HCT116 (cell line): ENCODE results near the gene MAP2K1. TPM values are rescaled to one million over a fixed set of nuclear protein-coding genes. Genes with fewer than 3 reads are reported as not detected.

ENCODE experiments used
- ATAC-seq: fragments of 200-7000 bp; cut with Tn5 transposase; 2 replicates; pipeline ENCODE4 v1.9.1; 2020; ENCODE audit warnings: mild to moderate bottlenecking, moderate library complexity
- BruUV-seq: library from RNA; stranded (reverse); fragments of 400-500 nt; replicated peaks from 2 replicates; lab custom pipeline; 2021; lab: Mats Ljungman, UMichigan
- CTCF ChIA-PET: fragments of 300-600 bp; sonication (Branson Sonifier 250); formaldehyde crosslinking; loops from one replicate; lab custom pipeline; 2021; ENCODE audit warnings: antibody characterized with exemption; lab: Charles Lee
- POLR2A ChIA-PET: fragments of 300-600, 350-600 bp; sonication (Branson Sonifier 250); formaldehyde crosslinking; loops from one replicate; lab custom pipeline; 2021; ENCODE audit warnings: antibody characterized with exemption; lab: Charles Lee
- RAD21 ChIA-PET, 2 experiments: fragments of 300-600 bp; sonication (Branson Sonifier 250); formaldehyde crosslinking; loops; one replicate each; lab custom pipeline; 2023; ENCODE audit warnings: low total read pairs in 2 of 2; ENCODE audit not compliant: uncharacterized antibody in 2 of 2, unreplicated experiment in 2 of 2, low non-redundant PET in 1 of 2; lab: Charles Lee
- DNase-seq: peaks from one replicate; pipeline ENCODE4 v3.0.0-alpha.2; 2010; ENCODE audit warnings: low read depth, low spot score
- H2AFZ ChIP-seq: fragments of 200-600 bp; shearing (Covaris generic), sonication (generic); 2 replicates; pipeline ENCODE4 v1.6.1; 2017; ENCODE audit warnings: low read depth, mixed run types, mixed read lengths, antibody characterized with exemption, low read length; ENCODE audit not compliant: poor library complexity, severe bottlenecking
- H3K27ac ChIP-seq: 2 replicates; pipeline ENCODE4 v1.5.1; 2012; ENCODE audit warnings: low read depth, low read length
- H3K27me3 ChIP-seq: fragments of 200-600 bp; sonication (generic); 2 replicates; pipeline ENCODE4 v1.6.1; 2016; ENCODE audit warnings: mixed run types, low read length, mixed read lengths; ENCODE audit not compliant: insufficient read depth
- H3K36me3 ChIP-seq, 2 experiments: fragments of 200-500 bp in 1 of 2; fragments of 200-600 bp in 1 of 2; sonication (Bioruptor generic) in 1 of 2; sonication (generic) in 1 of 2; 2 replicates each; pipeline versions ENCODE4 v1.5.1 to v1.6.1; 2014 to 2016; ENCODE audit warnings: low read length in 2 of 2, inconsistent platforms in 1 of 2, mixed read lengths in 1 of 2, mixed run types in 1 of 2; ENCODE audit not compliant: insufficient read depth in 2 of 2, control insufficient read depth in 1 of 2
- H3K4me1 ChIP-seq, 2 experiments: fragments of 200-600 bp in 1 of 2; sonication (generic) in 1 of 2; 2 replicates each; pipeline versions ENCODE4 v1.5.1 to v1.6.1; 2012 to 2017; ENCODE audit warnings: low read length in 2 of 2, inconsistent platforms in 1 of 2, mild to moderate bottlenecking in 1 of 2, mixed read lengths in 1 of 2, mixed run types in 1 of 2, moderate library complexity in 1 of 2; ENCODE audit not compliant: insufficient read depth in 2 of 2, control insufficient read depth in 1 of 2
- H3K4me2 ChIP-seq: fragments of 200-600 bp; sonication (generic); 2 replicates; pipeline ENCODE4 v1.6.1; 2017; ENCODE audit warnings: mixed run types, low read length, mixed read lengths
- H3K4me3 ChIP-seq, 2 experiments: fragments of 200-600 bp in 1 of 2; sonication (generic) in 1 of 2; replicated peaks in 1 of 2; 2 replicates each; pipeline ENCODE4 v1.5.1; 2011 to 2016; ENCODE audit warnings: low read length in 2 of 2, control low read depth in 1 of 2, low read depth in 1 of 2, mild to moderate bottlenecking in 1 of 2, mixed read lengths in 1 of 2, mixed run types in 1 of 2
- H3K79me2 ChIP-seq: fragments of 200-600 bp; sonication (generic); 2 replicates; pipeline ENCODE4 v1.6.1; 2017; ENCODE audit warnings: mild to moderate bottlenecking, mixed run types, low read length, moderate library complexity, mixed read lengths; ENCODE audit not compliant: insufficient read depth
- H3K9ac ChIP-seq: fragments of 200-600 bp; sonication (generic); 2 replicates; pipeline ENCODE4 v1.6.1; 2016; ENCODE audit warnings: low read length, mixed read lengths
- H3K9me2 ChIP-seq: fragments of 200-600 bp; sonication (generic), shearing (Covaris generic); 2 replicates; pipeline ENCODE4 v1.6.1; 2017; ENCODE audit warnings: mixed run types, mild to moderate bottlenecking, moderate library complexity; ENCODE audit not compliant: insufficient read depth
- H3K9me3 ChIP-seq, 2 experiments: fragments of 200-500 bp in 1 of 2; fragments of 200-600 bp in 1 of 2; sonication (Bioruptor generic) in 1 of 2; sonication (generic) in 1 of 2; 2 replicates each; pipeline ENCODE4 v1.6.1; 2014 to 2017; ENCODE audit warnings: low read length in 2 of 2, mixed read lengths in 2 of 2, inconsistent platforms in 1 of 2, low read depth in 1 of 2, mild to moderate bottlenecking in 1 of 2, mixed run types in 1 of 2, moderate library complexity in 1 of 2; ENCODE audit not compliant: control insufficient read depth in 1 of 2, insufficient read depth in 1 of 2
- H4K20me1 ChIP-seq: fragments of 200-600 bp; sonication (generic), shearing (Covaris generic); 2 replicates; pipeline ENCODE4 v1.6.1; 2017; ENCODE audit warnings: mixed run types, mild to moderate bottlenecking, moderate library complexity; ENCODE audit not compliant: insufficient read depth
- CTCF ChIP-seq, 3 experiments: fragments of 200-600 bp in 1 of 3; sonication (generic) in 1 of 3; IDR thresholded peaks in 2 of 3; conservative IDR thresholded peaks in 1 of 3; 2 replicates each; pipeline ENCODE4 v1.5.1; 2012 to 2017; ENCODE audit warnings: low read depth in 2 of 3, low read length in 2 of 3, antibody characterized with exemption in 1 of 3, borderline replicate concordance in 1 of 3, control low read depth in 1 of 3, mild to moderate bottlenecking in 1 of 3, mixed read lengths in 1 of 3, mixed run types in 1 of 3, moderate library complexity in 1 of 3; ENCODE audit not compliant: insufficient read depth in 1 of 3
- ELF1 ChIP-seq: IDR thresholded peaks from 2 replicates; pipeline ENCODE4 v1.6.1; 2012; ENCODE audit warnings: low read depth, borderline replicate concordance
- EZH2 ChIP-seq: fragments of 200-600 bp; sonication (generic); IDR thresholded peaks from 2 replicates; pipeline ENCODE4 v1.6.1; 2017; ENCODE audit warnings: antibody characterized with exemption, mixed run types
- FOSL1 ChIP-seq: IDR thresholded peaks from 2 replicates; pipeline ENCODE4 v1.6.1; 2012; ENCODE audit warnings: low read depth
- POLR2A ChIP-seq: IDR thresholded peaks from 2 replicates; pipeline ENCODE4 v1.7.0; 2011; ENCODE audit warnings: borderline replicate concordance; ENCODE audit not compliant: insufficient read depth, insufficient read length; ENCODE audit errors: extremely low read depth
- RAD21 ChIP-seq: IDR thresholded peaks from 2 replicates; pipeline ENCODE4 v1.6.1; 2012; ENCODE audit warnings: low read depth, mild to moderate bottlenecking
- SRF ChIP-seq: IDR thresholded peaks from 2 replicates; pipeline ENCODE4 v1.6.1; 2012; ENCODE audit warnings: low read depth
- TCF7L2 ChIP-seq: IDR thresholded peaks from 2 replicates; pipeline ENCODE4 v1.7.0; 2011; ENCODE audit warnings: borderline replicate concordance, inconsistent platforms; ENCODE audit not compliant: insufficient read depth, insufficient read length; ENCODE audit errors: extremely low read depth
- YY1 ChIP-seq: IDR thresholded peaks from 2 replicates; pipeline ENCODE4 v1.6.1; 2011; ENCODE audit warnings: low read length, low read depth, moderate library complexity, mild to moderate bottlenecking; ENCODE audit not compliant: insufficient replicate concordance; ENCODE audit errors: extremely low read depth
- ZBTB33 ChIP-seq: IDR thresholded peaks from 2 replicates; pipeline ENCODE4 v1.6.1; 2011; ENCODE audit warnings: mild to moderate bottlenecking, low read length, moderate library complexity; ENCODE audit not compliant: insufficient replicate concordance; ENCODE audit errors: extremely low read depth
- intact Hi-C: fragments of 100-400 bp; cut with micrococcal nuclease; formaldehyde crosslinking; loops from 2 replicates; pipeline ENCODE4 v1.10.0; 2022
- total RNA-seq: library from RNA; stranded (reverse); gene quantifications from one replicate; pipeline ENCODE4 v1.2.1, GENCODE V29; 2021; ENCODE audit not compliant: unreplicated experiment

The MAP2K1 gene
- total RNA-seq, 1 experiment from 2014 or later, result 52.3 TPM

- CTCF ChIA-PET, result no interaction called here
- no peaks in the 10 kb centered on the region for H4K20me1 ChIP-seq
- POLR2A ChIA-PET, result no interaction called here
Measured at GRCh38 chr15:66425837-66426236, 39.1 kb downstream of the MAP2K1 start.

GRCh38 chr15:66429117-66429516 lies 42.4 kb downstream of the MAP2K1 start:
- TF ChIP-seq POLR2A (no peak), EZH2 (no peak), SRF (no peak), FOSL1 (no peak), CTCF (IDR thresholded peaks at IDR 0.05 in 2 of 3, conservative IDR thresholded peaks at IDR 0.05 in 1 of 3; ENCODE audit: borderline replicate concordance in 1 of 3, insufficient read depth in 1 of 3, low read depth in 2 of 3, low read length in 2 of 3) (no peak), ZBTB33 (no peak)
- no TSS peak for BruUV-seq
- H2AFZ ChIP-seq, result no peak overlapping the region
- H3K9me3 ChIP-seq, result no peaks in the 10 kb centered on the region
- H3K4me3 ChIP-seq, result no peak overlapping the region
- no peak overlapping the region for H3K9ac ChIP-seq
- no peak overlapping the region for H3K27ac ChIP-seq
- ChIA-PET RAD21 (no interaction called here), POLR2A (no interaction called here), CTCF (no interaction called here)
- no peaks in the 10 kb centered on the region for H3K4me1 ChIP-seq
- ATAC-seq, result no peak
- no peak overlapping the region for H3K4me2 ChIP-seq
- intact Hi-C loops, result no loop called here
- no peaks in the 10 kb centered on the region for H4K20me1 ChIP-seq
- H3K27me3 ChIP-seq, result no peaks in the 10 kb centered on the region
- no peaks in the 10 kb centered on the region for H3K9me2 ChIP-seq
- DNase-seq, result no peak
- no peaks in the 10 kb centered on the region for H3K36me3 ChIP-seq
- H3K79me2 ChIP-seq, result peaks cover 57% of the 10 kb centered on the region

More at GRCh38 chr15:66425837-66426236, 39.1 kb downstream of the MAP2K1 start:
- no peak for DNase-seq
- no peak overlapping the region for H3K27ac ChIP-seq
- no peak overlapping the region for H2AFZ ChIP-seq
- TF ChIP-seq RAD21, result no peak
- TF ChIP-seq FOSL1, result no peak
- TF ChIP-seq TCF7L2, result no peak
- TF ChIP-seq YY1, result no peak
- TF ChIP-seq ELF1, result no peak
- H3K36me3 ChIP-seq, result no peaks in the 10 kb centered on the region
- no TSS peak for BruUV-seq
- RAD21 ChIA-PET, result no interaction called here
- ATAC-seq, result no peak
- H3K9me2 ChIP-seq, result no peaks in the 10 kb centered on the region
- H3K27me3 ChIP-seq, result no peaks in the 10 kb centered on the region
- no peaks in the 10 kb centered on the region for H3K9me3 ChIP-seq
- no peaks in the 10 kb centered on the region for H3K4me1 ChIP-seq
- H3K4me2 ChIP-seq, result no peak overlapping the region
- H3K9ac ChIP-seq, result no peak overlapping the region
- no peak overlapping the region for H3K4me3 ChIP-seq
- intact Hi-C loops, result no loop called here
- peaks cover 61% of the 10 kb centered on the region for H3K79me2 ChIP-seq
